ENCODE results near the gene PDXP. TPM values are rescaled to one million over a fixed set of nuclear protein-coding genes. Genes with fewer than 3 reads are reported as not detected.

Gene PDXP
- total and polyA plus RNA-seq, 2 of the 4 experiments (the other 2 are of a cell fraction), result 5.4 to 24.1 TPM

- no peak for TF ChIP-seq MAZ (IDR thresholded peaks at IDR 0.05; ENCODE audit: borderline replicate concordance, low read depth, low read length)
- no peak for TF ChIP-seq CHD1 (IDR thresholded peaks at IDR 0.05; ENCODE audit: low read depth, low read length)
- no peak for TF ChIP-seq RFX5 (IDR thresholded peaks at IDR 0.05; ENCODE audit: low read depth, low read length)
- no peak for TF ChIP-seq USF2 (IDR thresholded peaks at IDR 0.05; ENCODE audit: low read depth, low read length)
- TF ChIP-seq MAFK (IDR thresholded peaks at IDR 0.05; ENCODE audit: low read depth, low read length), result no peak
- no peak for TF ChIP-seq ELK1 (IDR thresholded peaks at IDR 0.05; ENCODE audit: borderline replicate concordance, low read depth, low read length)
- no peak for TF ChIP-seq CEBPB (IDR thresholded peaks at IDR 0.05; ENCODE audit: low read depth, low read length)
- TF ChIP-seq FOS (IDR thresholded peaks at IDR 0.05; ENCODE audit: low read depth, low read length), result no peak
- TF ChIP-seq RCOR1 (IDR thresholded peaks at IDR 0.05; ENCODE audit: insufficient replicate concordance, low read length), result no peak
- TF ChIP-seq POLR2A (IDR thresholded peaks at IDR 0.05; ENCODE audit: low read depth, low read length), result no peak
- TF ChIP-seq NFE2L2 (IDR thresholded peaks at IDR 0.05; ENCODE audit: low read depth, low read length), result no peak
- TF ChIP-seq BHLHE40 (IDR thresholded peaks at IDR 0.05; ENCODE audit: low read depth, low read length), result no peak
- no peak for TF ChIP-seq MXI1 (IDR thresholded peaks at IDR 0.05; ENCODE audit: borderline replicate concordance, low read depth, low read length)
- Histone ChIP-seq H4K5ac (ENCODE audit: low read depth, low read length) (no peak overlapping the region), H3K9me1 (ENCODE audit: insufficient read depth, low read length) (no peaks in the 10 kb centered on the region; the same call in 1 of the 2 replicates), H4K20me1 (ENCODE audit: insufficient read depth, low read length) (peaks cover 69% of the 10 kb centered on the region), H4K91ac (ENCODE audit: insufficient read depth, low read depth, low read length) (no peak overlapping the region), H2BK15ac (ENCODE audit: low read depth, low read length) (no peak overlapping the region), H3K14ac (replicated peaks; ENCODE audit: low read depth, low read length) (peak overlapping the region; percentile 38), H4K8ac (ENCODE audit: low read depth in 2 of 2, low read length in 2 of 2) (no peak overlapping the region), H3K27me3 (ENCODE audit: control insufficient read depth, insufficient read depth, low read length) (no peaks in the 10 kb centered on the region), H2AK9ac (replicated peaks; ENCODE audit: low read depth, low read length, poor library complexity) (peak overlapping the region; percentile 70), H2BK20ac (ENCODE audit: low read depth, low read length) (no peak overlapping the region), H2AFZ (replicated peaks; ENCODE audit: low read length, poor library complexity) (peak overlapping the region; percentile 11), H3K56ac (ENCODE audit: extremely low read depth, insufficient read depth, low read length) (peak overlapping the region; percentile 63; the same call in 1 of the 2 replicates), H3K27ac (ENCODE audit: insufficient read depth, low read length) (peak overlapping the region; percentile 60), H3K4me1 (ENCODE audit: control insufficient read depth, insufficient read depth, low read length) (peaks cover 20% of the 10 kb centered on the region), H3K36me3 (ENCODE audit: control insufficient read depth, insufficient read depth, low read length) (peaks cover 28% of the 10 kb centered on the region), H2BK5ac (ENCODE audit: low read depth, low read length, poor library complexity, severe bottlenecking) (peak overlapping the region; percentile 49), H3K9me3 (ENCODE audit: control insufficient read depth, insufficient read depth, low read length) (no peaks in the 10 kb centered on the region), H3K9ac (ENCODE audit: low read depth, low read length) (peak overlapping the region; percentile 65), H3K79me1 (ENCODE audit: low read depth in 1 of 2, low read length in 2 of 2) (peaks cover 12 to 50% of the 10 kb centered on the region in 2 experiments; a peak in 3 of 4 replicates), H3K4me3 (ENCODE audit: insufficient read depth, low read depth, low read length) (peak overlapping the region; percentile 14; the same call in 1 of the 2 replicates), H3K4me2 (ENCODE audit: low read depth, low read length) (peak overlapping the region; percentile 79), H3K23ac (ENCODE audit: low read depth, low read length) (peak overlapping the region; percentile 62; the same call in 1 of the 2 replicates), H3K4ac (ENCODE audit: low read depth, low read length) (no peak overlapping the region; the same call in 1 of the 2 replicates), H3K18ac (ENCODE audit: low read depth, low read length) (no peak overlapping the region), H2BK120ac (ENCODE audit: low read depth, low read length) (no peak overlapping the region), H2AK5ac (ENCODE audit: low read depth, low read length) (peak overlapping the region; percentile 44)
- WGBS, 2 experiments (ENCODE audit: extremely low coverage in 2 of 2, insufficient read length in 1 of 2), result 73% methylated on average over 3 of the region's 18 CpGs; no CpG with 5 or more reads in 1 of the 2 experiments
- in situ Hi-C loops (cut with MboI; ENCODE audit: low sequenced_read_pairs) (no loop called here), dilution Hi-C loops (cut with HindIII; ENCODE audit: low sequenced_read_pairs, unreplicated experiment) (no loop called here), intact Hi-C loops (cut with micrococcal nuclease) (loop anchor here (5.0 kb wide), 1 partner anchor 131 kb away; no protein-coding TSS in a partner anchor)
- BruUV-seq (replicated peaks), result no TSS peak
- DNase-seq (no peak), ATAC-seq (ENCODE audit: low read depth) (no peak)
- CTCF ChIA-PET, result no interaction called here
- POLR2A ChIA-PET (ENCODE audit: unreplicated experiment), result interaction anchor here (0.5 to 1.0 kb wide), 2 partner anchors 17 to 111 kb away, joined by 3 to 17 read pairs; no protein-coding TSS in a partner anchor
Observed at GRCh38 chr22:37678372-37678771, 19.8 kb downstream of the PDXP start.
